Natural killer cell treated with Interleukin-12 subunit alpha and Interleukin-12 subunit beta and Interleukin-15 and Interleukin-18, amount 100 ng/mL, for 72 hours (primary cell): ENCODE data around the gene RRP7A. TPM values are rescaled to one million over a fixed set of nuclear protein-coding genes. Genes with fewer than 3 reads are reported as not detected.

Experiments
- ATAC-seq, 2 donors: fragments of 150-1000 bp; cut with Tn5 transposase in 1 of 2; sonication (Bioruptor Pico), chemical (Tn5 transposase) in 1 of 2; 2 replicates each; pipeline ENCODE4 v1.10.0; 2021
- DNase-seq: peaks from one replicate; pipeline ENCODE4 v3.0.0; 2022; ENCODE audit warnings: low spot score
- H3K27ac Mint-ChIP-seq, 2 donors: 1 replicate in 1 of 2; 2 replicates in 1 of 2; pipeline ENCODE4 v1.8.0; 2022; ENCODE audit warnings: mixed read lengths in 2 of 2, mild to moderate bottlenecking in 1 of 2, moderate library complexity in 1 of 2
- H3K27me3 Mint-ChIP-seq, 2 donors: 1 replicate in 1 of 2; 2 replicates in 1 of 2; pipeline ENCODE4 v1.8.0; 2022; ENCODE audit warnings: mixed read lengths in 2 of 2
- H3K36me3 Mint-ChIP-seq: one replicate; pipeline ENCODE4 v1.8.0; 2022; ENCODE audit warnings: mixed read lengths
- H3K4me1 Mint-ChIP-seq, 2 donors: 1 replicate in 1 of 2; 2 replicates in 1 of 2; pipeline ENCODE4 v1.8.0; 2022; ENCODE audit warnings: low read depth in 2 of 2, mixed read lengths in 2 of 2, mild to moderate bottlenecking in 1 of 2
- H3K4me3 Mint-ChIP-seq: one replicate; pipeline ENCODE4 v1.8.0; 2022; ENCODE audit warnings: mixed read lengths
- H3K9me3 Mint-ChIP-seq: 2 replicates; pipeline ENCODE4 v1.8.0; 2022; ENCODE audit warnings: mixed read lengths
- total RNA-seq, 2 donors: library from RNA; stranded (reverse); gene quantifications; one replicate each; pipeline ENCODE4 v1.2.3, GENCODE V29; 2022

Gene RRP7A
- total RNA-seq, 2 donors from 2014 or later: 81.8 to 119 TPM

DNA sequence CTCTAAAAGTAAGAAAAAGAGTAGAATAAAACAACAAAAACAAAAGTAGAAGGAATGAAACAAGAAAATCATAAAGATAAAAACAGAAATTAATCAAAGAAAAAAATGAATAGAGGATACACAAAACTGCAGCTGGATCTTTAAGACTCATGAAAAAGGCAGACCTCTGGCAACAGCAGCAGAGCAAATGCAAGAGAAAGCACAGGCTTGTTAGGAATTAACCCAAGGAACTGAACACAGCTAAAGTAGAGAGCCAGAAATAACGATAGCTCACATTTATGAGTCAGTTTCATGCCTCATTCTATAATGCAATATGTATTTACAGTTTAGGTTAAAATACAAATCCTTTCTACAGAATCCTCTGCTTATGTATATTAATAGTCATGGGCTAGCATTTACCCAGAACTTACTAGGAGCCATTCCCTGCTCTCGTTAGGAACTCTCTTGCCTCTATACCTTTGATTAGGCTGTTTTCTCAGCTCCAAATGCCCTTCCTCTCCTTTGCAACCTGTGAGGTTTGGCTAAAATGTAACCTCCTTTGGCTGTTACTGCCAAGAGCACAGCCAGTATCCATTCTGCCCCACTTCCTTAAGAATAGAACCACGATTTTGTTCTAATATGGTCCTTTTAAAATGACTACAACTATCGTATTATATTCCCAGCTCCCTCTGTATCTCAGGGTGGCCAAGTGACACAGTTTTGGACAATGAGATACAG, 49.1 kb downstream of the RRP7A start:
- ATAC-seq (no peak), DNase-seq (no peak)
- peaks cover 19 to 26% of the 10 kb centered on the region in 2 donors for H3K27me3 Mint-ChIP-seq
- H3K9me3 Mint-ChIP-seq: no peaks in the 10 kb centered on the region
- no peaks in the 10 kb centered on the region for H3K4me1 Mint-ChIP-seq
- no peak overlapping the region for H3K27ac Mint-ChIP-seq
- no peaks in the 10 kb centered on the region for H3K36me3 Mint-ChIP-seq
- H3K4me3 Mint-ChIP-seq: no peak overlapping the region

DNA sequence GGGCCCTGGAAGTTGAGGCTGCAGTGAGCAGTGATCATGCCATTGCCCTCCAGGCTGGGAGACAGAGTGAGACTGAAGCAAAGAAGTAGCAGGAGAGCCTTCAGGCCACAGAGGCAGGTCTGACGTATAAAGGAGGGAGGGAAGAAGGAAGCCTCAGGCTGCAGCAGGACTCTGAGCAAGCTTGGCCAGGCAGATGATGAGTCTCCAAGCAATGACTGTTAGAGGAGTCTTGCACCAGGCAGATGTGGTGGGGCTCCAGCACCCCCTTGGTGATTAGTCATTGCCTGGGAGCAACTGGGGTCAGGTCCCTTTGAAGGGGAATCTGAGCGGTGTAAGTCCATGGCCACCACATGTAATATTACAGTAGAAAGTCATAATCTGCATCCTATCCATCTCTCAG, 50.8 kb downstream of the RRP7A start:
- Mint-ChIP-seq H3K4me1 (no peaks in the 10 kb centered on the region), H3K27ac (no peak overlapping the region), H3K4me3 (no peak overlapping the region), H3K27me3 (peaks cover 18 to 20% of the 10 kb centered on the region in 2 donors), H3K36me3 (no peaks in the 10 kb centered on the region), H3K9me3 (no peaks in the 10 kb centered on the region)
- no peak for DNase-seq
- ATAC-seq: no peak

- no peak for ATAC-seq
- peaks cover 19 to 34% of the 10 kb centered on the region in 2 donors for H3K27me3 Mint-ChIP-seq
- H3K9me3 Mint-ChIP-seq: no peaks in the 10 kb centered on the region
- H3K4me1 Mint-ChIP-seq: no peaks in the 10 kb centered on the region
- no peak for DNase-seq
- H3K36me3 Mint-ChIP-seq: no peaks in the 10 kb centered on the region
- no peak overlapping the region for H3K27ac Mint-ChIP-seq
- no peak overlapping the region for H3K4me3 Mint-ChIP-seq
These were observed 57.6 kb downstream of the RRP7A start for GRCh38 chr22:42462016-42462415.

- no peaks in the 10 kb centered on the region for H3K9me3 Mint-ChIP-seq
- H3K27me3 Mint-ChIP-seq: peaks cover 20 to 34% of the 10 kb centered on the region in 2 donors
- no peaks in the 10 kb centered on the region for H3K36me3 Mint-ChIP-seq
- ATAC-seq (no peak), DNase-seq (no peak)
- H3K4me3 Mint-ChIP-seq: no peak overlapping the region
- H3K27ac Mint-ChIP-seq: no peak overlapping the region
- H3K4me1 Mint-ChIP-seq: no peaks in the 10 kb centered on the region
These were observed 58.1 kb downstream of the RRP7A start for GRCh38 chr22:42461511-42461910.

Other genes starting within 250 kb of the RRP7A start
- gene TCF20, start 249.1 kb downstream of the RRP7A start, total RNA-seq: 10 to 100 TPM; 54.8 to 69.0 TPM
- gene NFAM1, start 87.4 kb downstream of the RRP7A start, total RNA-seq: under 1 TPM; 0.19 to 0.47 TPM
- gene SERHL2, start 34.2 kb upstream of the RRP7A start, total RNA-seq: not detected
- 10 to 100 TPM; 61.6 to 78.9 TPM for gene POLDIP3, start 95.1 kb upstream of the RRP7A start, total RNA-seq
- 1 to 10 TPM in 1 of 2 donors, under 1 TPM in 1; 0.62 to 1.1 TPM for gene ATP5MGL, start 120.8 kb upstream of the RRP7A start, total RNA-seq
- gene CYB5R3, start 129.6 kb upstream of the RRP7A start, total RNA-seq: 10 to 100 TPM; 79.6 to 96.7 TPM
- under 1 TPM in 1 of 2 donors, not detected in 1; 0.33 TPM for gene A4GALT, start 201.1 kb upstream of the RRP7A start, total RNA-seq